WI38 (cell line): ENCODE data around the gene RBMS3.

Experiments used
- H3K4me3 ChIP-seq: 2 replicates; pipeline ENCODE4 v1.5.1; 2011; ENCODE audit warnings: low read depth, mild to moderate bottlenecking, control low read depth, low read length
- CTCF ChIP-seq: IDR thresholded peaks from 2 replicates; pipeline ENCODE4 v1.5.1; 2012; ENCODE audit warnings: low read depth, mild to moderate bottlenecking, control low read depth, low read length

RBMS3 gene

GRCh38 chr3:29576181-29576580 lies 295.3 kb downstream of the RBMS3 start:
- no peak for TF ChIP-seq CTCF
- no peak overlapping the region for H3K4me3 ChIP-seq

GRCh38 chr3:29576675-29577074 lies 295.8 kb downstream of the RBMS3 start:
- no peak overlapping the region for H3K4me3 ChIP-seq
- no peak for TF ChIP-seq CTCF

GRCh38 chr3:29577250-29577649 lies 296.4 kb downstream of the RBMS3 start:
- no peak for TF ChIP-seq CTCF
- H3K4me3 ChIP-seq: no peak overlapping the region

GRCh38 chr3:29581311-29581710 lies 300.4 kb downstream of the RBMS3 start:
- no peak overlapping the region for H3K4me3 ChIP-seq
- no peak for TF ChIP-seq CTCF

- no peak overlapping the region for H3K4me3 ChIP-seq
- no peak for TF ChIP-seq CTCF
Measured at GRCh38 chr3:29582273-29582672, 301.4 kb downstream of the RBMS3 start.

GRCh38 chr3:29583861-29584260 lies 303.0 kb downstream of the RBMS3 start:
- TF ChIP-seq CTCF: no peak
- no peak overlapping the region for H3K4me3 ChIP-seq

GRCh38 chr3:29585368-29585767 lies 304.5 kb downstream of the RBMS3 start:
- no peak for TF ChIP-seq CTCF

More at GRCh38 chr3:29585368-29585767, 304.5 kb downstream of the RBMS3 start:
- no peak overlapping the region for H3K4me3 ChIP-seq
